GM18502 (cell line): ENCODE data around the gene ZNF512B.
"Not testable (repeated sequence)": the region's sequence is repeated elsewhere in the genome, so short reads cannot be mapped to it uniquely, and the experiment has no call there.

Source experiments
- ATAC-seq: cut with Tn5 transposase; IDR thresholded peaks from one replicate; pipeline ENCODE4 v1.9.1; 2021; ENCODE audit warnings: mild to moderate bottlenecking; ENCODE audit not compliant: unreplicated experiment, poor library complexity

Gene ZNF512B

GRCh38 chr20:63979229-63979556 lies 9.5 kb upstream of the ZNF512B start:
- ATAC-seq = no peak

- ATAC-seq = peak; percentile 45
Observed at GRCh38 chr20:63978319-63979228, 8.8 kb upstream of the ZNF512B start.

- ATAC-seq = no peak
Observed at GRCh38 chr20:63977739-63978276, 8.1 kb upstream of the ZNF512B start.

GRCh38 chr20:63976980-63977738 lies 7.4 kb upstream of the ZNF512B start:
- ATAC-seq = no peak

GRCh38 chr20:63976511-63976910 lies 6.8 kb upstream of the ZNF512B start:
- not testable (repeated sequence) for ATAC-seq

DNA sequence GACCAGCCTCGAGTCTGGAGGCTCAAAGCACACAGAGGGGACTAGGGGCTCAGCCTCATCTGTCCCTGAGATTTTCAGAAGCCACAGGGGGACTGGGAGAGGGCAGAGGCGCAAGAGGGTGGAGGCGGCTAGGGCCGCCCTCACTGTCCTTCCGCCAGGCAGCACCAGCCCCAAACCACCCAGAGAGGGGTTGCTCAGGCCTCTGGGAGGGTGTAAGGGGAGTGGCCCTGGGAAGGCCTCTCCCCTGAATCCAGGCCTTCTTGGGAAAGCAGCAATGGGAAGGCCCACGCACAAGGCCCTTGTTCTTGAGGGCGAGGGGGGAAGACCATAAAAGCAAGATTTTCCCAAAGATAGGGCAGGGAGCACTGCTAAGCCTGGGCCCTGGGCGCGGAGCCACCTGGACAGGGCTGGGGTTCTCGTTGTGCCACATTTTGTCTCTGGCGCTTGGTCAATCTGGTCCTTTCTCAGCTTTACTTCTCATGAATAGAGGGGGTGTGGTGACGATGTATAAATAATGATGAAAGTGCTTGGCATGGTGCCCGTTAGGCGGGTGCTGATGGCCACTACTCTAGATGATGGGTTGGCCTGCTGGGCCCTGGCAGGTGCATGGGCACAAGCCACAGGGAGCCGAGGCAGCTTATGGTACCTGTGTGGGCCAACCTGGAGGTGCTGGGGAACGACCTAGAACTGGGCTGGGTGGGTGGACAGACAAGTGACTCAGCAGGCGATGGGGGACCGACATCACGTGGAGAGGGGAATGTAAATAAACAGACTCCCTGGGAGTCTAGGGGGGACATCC lies 4.9 kb upstream of the ZNF512B start:
- no peak for ATAC-seq

- no peak for ATAC-seq
Observed at GRCh38 chr20:63973636-63974401, 4.1 kb upstream of the ZNF512B start.

GRCh38 chr20:63973160-63973479 lies 3.4 kb upstream of the ZNF512B start:
- ATAC-seq = no peak

DNA sequence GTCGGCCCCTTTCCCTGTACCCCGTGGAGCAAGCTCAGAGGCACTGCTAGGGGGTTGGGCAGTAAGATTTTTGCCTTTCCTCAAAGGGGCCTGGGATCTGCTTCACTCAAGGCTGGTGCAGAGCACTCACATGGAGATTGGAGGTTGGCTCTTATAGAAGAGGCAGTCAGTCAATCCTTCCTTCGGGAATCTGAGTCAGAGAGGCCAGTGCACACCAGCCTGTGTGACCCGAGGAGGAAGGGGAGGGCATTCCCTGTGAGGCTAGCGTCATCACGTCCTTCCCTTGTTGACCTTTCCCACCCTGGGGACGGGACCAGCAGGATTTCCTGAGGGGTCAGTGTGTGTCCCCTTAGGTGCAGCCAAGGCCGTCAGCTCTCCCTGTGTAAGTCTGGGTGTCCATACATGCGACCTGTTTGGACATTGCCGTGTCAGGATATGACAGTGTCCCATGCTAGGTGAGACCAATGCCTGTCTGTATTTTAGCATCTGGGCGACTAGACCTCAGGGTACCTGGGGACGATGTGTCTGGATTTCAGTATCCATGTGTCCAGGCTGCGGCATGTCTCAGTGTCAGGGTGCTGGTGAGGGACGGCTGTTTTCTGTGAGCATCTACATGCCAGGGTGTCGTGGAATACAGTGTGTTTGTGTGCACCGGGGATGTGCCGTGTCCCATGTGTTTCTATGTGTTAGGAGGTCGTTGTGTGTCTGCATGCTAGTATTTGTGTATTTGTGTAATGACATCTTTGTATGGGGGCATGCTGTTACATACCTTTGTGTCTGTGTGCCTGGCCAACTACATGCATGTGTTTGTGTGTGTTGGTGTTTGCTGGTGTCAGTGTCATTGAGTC lies 2.8 kb upstream of the ZNF512B start:
- no peak for ATAC-seq

DNA sequence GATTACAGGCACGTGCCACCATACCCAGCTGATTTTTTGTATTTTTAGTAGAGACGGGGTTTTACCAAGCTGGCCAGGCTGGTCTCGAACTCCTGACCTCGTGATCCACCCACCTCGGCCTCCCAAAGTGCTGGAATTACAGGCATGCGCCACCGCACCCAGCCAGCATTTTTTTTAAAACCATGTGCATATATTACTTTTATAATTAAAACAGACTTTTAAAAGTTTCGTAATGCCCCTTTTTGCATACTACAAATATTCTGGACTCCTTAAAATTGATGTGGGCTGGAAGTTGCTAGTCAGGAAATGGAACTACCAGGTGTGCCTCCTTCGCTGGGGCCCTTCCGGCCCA lies 2.2 kb upstream of the ZNF512B start:
- ATAC-seq = not testable (repeated sequence)

- no peak for ATAC-seq
Observed at GRCh38 chr20:63970714-63971431, 1.1 kb upstream of the ZNF512B start.

DNA sequence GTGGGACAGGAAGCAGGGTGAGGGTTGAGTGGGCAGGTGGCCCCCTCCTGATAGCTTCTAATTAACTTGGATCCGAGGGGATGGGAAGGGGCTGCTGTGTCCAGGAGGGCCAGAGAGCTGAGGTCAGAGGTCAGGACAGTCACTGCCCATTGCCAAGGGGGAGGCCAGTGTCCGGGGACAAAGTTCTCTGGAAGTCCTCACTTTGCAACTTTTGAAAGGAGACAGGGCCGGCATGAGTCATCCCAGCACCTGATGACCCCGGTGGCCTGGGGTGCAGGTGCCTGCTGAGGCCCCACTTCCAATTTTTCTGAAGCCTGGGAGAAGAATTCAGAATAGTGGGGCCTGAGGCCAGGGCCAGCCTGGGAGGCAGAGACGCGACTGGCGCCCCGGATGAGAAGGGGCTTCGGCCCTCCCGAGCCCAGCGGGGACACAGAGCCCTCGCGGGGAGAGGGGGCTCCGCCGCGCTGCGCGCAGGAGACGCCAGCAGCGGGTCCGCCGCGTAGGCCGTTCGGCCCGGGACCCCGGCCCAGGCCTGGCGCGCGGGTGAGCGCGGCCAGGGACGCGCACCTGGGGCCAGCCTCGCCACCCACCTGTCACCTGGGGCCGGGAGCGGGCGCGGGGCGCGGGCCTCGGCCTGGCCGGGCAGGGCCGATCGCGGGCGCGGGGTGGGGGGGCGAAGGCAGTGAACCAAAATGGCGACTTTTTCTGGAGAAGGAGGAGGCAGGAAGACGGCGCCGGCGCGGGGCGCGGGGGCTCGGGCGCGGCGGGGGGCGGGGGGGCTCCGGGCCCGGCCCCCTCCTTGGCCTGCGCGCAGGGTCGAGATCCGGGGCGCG lies 586 bp downstream of the ZNF512B start:
- ATAC-seq = no peak

DNA sequence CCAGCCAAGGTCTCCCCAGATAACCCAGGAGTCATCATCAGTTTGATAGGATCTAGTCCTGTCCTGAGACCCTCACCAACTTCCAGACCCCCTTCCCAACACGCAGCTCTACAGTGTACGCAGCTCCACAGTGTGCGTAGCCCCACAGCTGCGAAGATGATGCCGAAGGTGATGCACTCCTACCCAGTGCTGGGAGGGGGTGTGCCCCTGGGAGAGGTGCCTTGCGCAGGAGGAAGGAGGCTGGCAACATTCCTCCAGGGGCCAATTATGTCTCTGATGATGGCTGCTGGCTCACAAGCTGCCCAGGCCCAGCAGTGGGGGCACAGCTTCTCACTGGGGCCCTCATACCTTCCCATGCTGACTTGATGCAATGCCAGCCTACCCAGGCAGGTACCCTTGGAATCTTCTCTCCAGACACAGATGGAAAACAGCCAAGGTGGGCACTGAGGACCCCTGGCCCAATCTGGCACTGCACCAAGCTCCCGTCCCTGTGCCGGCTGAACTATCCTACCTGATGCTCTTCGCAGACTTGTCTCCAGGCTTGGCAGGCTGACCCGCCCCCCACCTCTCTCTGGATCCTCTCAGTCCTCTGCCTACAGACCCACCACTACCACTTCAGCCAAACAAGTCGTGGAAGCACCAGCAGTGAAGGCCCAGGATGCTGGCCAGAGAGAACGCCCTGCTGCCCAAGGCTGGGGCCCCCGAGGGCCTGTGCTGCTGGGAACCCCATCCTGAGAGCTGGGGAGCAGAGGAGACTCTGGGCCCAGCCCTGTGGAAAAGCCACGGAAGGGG lies 1.4 kb downstream of the ZNF512B start:
- no peak for ATAC-seq

DNA sequence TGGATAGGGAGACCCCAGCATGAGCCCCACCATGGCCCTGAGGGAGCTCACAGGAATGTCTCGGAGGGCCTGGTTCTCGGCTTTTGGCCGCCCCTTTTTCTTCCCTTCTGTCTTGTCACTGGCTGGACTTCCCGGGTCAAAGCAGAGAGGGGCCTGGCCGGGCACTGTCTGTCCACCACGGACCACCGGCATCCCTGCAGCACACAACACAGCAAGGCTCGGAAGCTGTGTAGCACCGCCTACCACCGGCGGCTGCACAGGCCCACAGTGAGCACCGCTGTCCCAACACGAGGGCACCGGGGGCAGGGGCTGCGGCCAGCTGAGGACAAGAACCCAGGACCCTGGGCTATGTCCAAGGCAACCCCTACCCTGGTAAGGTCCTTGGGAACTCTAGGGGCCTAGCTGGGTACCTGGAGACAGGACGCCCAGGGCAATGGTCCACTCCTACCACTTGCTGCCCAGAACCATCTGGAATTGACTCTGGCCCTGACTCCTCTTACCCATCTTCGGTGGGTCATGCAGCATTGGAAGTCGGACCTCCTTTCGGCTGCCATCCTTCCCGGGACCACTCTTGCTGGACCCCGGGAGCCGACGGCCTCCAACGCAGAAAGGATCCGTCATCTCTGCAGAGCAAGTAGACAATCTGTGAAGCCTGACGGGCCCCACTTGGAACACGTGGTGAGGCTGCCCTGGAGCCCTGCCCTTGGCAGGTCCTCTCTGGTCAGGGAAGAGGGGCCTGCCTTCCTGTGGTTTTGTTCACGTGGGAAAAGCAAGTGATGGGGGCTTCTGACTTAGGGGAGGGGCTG lies 2.2 kb downstream of the ZNF512B start:
- no peak for ATAC-seq

DNA sequence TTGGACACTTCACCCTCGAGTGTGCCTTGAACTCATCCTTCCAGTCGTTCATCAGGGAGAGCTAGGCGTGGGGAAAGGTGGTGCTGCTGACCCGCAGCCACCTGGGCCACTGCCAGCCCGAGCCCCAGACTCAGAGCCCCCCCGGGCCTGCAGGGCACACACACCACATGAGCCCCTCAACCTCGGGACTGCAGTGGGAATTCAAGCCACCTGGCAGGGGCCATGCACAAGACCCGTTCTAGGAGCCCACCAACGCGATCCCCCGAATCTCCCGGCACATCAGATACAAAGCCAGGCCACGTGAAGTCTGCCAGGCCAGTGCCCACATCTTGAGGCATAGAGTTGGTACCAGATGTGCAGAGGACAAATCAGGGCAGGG lies 2.8 kb downstream of the ZNF512B start:
- ATAC-seq = no peak
